DND-41 (cell line): ENCODE results near the gene GATB.
A peak's percentile ranks its signal among the peaks of the same experiment; 100 is the strongest.
"Not testable (repeated sequence)": the region's sequence is repeated elsewhere in the genome, so short reads cannot be mapped to it uniquely, and the experiment has no call there.

Experiments
- ATAC-seq: fragments of 200-7000 bp; cut with Tn5 transposase; 3 replicates; pipeline ENCODE4 v1.9.1; 2021; ENCODE audit warnings: low read depth; ENCODE audit not compliant: insufficient read depth
- DNase-seq: peaks from one replicate; pipeline ENCODE4 v3.0.0-alpha.2; 2020
- H2AFZ ChIP-seq: 2 replicates; pipeline ENCODE4 v1.6.0; 2012; ENCODE audit warnings: low read depth, low read length
- H3K27ac ChIP-seq: 2 replicates; pipeline ENCODE4 v1.5.1; 2012; ENCODE audit warnings: low read length, inconsistent platforms
- H3K27me3 ChIP-seq: fragments of 200-600 bp; sonication (generic); 2 replicates; pipeline ENCODE4 v1.6.0; 2012; ENCODE audit warnings: low read length, mild to moderate bottlenecking, inconsistent platforms; ENCODE audit not compliant: insufficient read depth, poor library complexity
- H3K36me3 ChIP-seq: 2 replicates; pipeline ENCODE4 v1.5.1; 2012; ENCODE audit warnings: low read length, inconsistent platforms; ENCODE audit not compliant: insufficient read depth
- H3K4me1 ChIP-seq: 2 replicates; pipeline ENCODE4 v1.5.1; 2012; ENCODE audit warnings: mild to moderate bottlenecking, low read length; ENCODE audit not compliant: insufficient read depth
- H3K4me2 ChIP-seq: 2 replicates; pipeline ENCODE4 v1.6.0; 2012; ENCODE audit warnings: mild to moderate bottlenecking, moderate library complexity, low read length, inconsistent platforms; ENCODE audit not compliant: insufficient read depth
- H3K4me3 ChIP-seq, 2 experiments: fragments of 200-600 bp in 1 of 2; shearing (Covaris generic) in 1 of 2; 2 replicates each; pipeline ENCODE4 v1.5.1; 2012 to 2016; ENCODE audit warnings: inconsistent platforms in 2 of 2, low read length in 2 of 2, mild to moderate bottlenecking in 2 of 2, low read depth in 1 of 2, moderate library complexity in 1 of 2
- H3K79me2 ChIP-seq: 2 replicates; pipeline ENCODE4 v1.6.0; 2012; ENCODE audit warnings: low read length, inconsistent platforms; ENCODE audit not compliant: insufficient read depth
- H3K9ac ChIP-seq: 2 replicates; pipeline ENCODE4 v1.6.0; 2012; ENCODE audit warnings: low read depth, mild to moderate bottlenecking, inconsistent platforms, low read length, moderate library complexity
- H3K9me3 ChIP-seq: 2 replicates; pipeline ENCODE4 v1.5.1; 2012; ENCODE audit warnings: low read length, moderate library complexity, mild to moderate bottlenecking, inconsistent platforms; ENCODE audit not compliant: insufficient read depth, severe bottlenecking
- H4K20me1 ChIP-seq: 2 replicates; pipeline ENCODE4 v1.6.0; 2012; ENCODE audit warnings: low read length; ENCODE audit not compliant: insufficient read depth
- EZH2 ChIP-seq: IDR thresholded peaks from 3 replicates; pipeline ENCODE4 v1.6.1; 2012; ENCODE audit warnings: borderline replicate concordance, low read depth, mild to moderate bottlenecking, moderate library complexity, low read length, inconsistent platforms; ENCODE audit not compliant: severe bottlenecking
- TF ChIP-seq, protein P1 (sequence below): IDR thresholded peaks from 2 replicates; pipeline ENCODE4 v1.5.1; 2012; ENCODE audit warnings: borderline replicate concordance, low read length, moderate library complexity, mild to moderate bottlenecking; ENCODE audit not compliant: poor library complexity, severe bottlenecking; ENCODE audit errors: extremely low read depth

The GATB gene

DNA sequence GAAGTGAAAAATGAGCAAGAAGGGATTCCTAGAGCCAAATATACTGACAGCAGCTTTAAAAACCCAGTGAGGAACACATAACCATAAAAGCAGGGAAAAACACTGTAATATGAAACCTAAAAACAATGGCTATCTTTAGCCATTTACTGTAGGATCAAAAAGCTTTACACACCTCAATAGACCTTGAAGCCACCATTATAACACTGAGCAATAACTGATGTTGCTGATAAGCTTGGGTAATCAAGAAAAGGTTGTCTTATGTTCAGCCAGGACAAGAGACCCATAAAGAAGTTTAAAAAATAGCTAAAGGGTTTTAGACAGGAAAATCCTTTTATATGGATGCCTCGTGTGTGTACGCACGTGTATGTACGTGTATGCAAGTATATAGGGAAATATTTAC lies 16.9 kb downstream of the GATB start:
- H3K4me2 ChIP-seq, result no peak overlapping the region
- TF ChIP-seq, protein P1, sequence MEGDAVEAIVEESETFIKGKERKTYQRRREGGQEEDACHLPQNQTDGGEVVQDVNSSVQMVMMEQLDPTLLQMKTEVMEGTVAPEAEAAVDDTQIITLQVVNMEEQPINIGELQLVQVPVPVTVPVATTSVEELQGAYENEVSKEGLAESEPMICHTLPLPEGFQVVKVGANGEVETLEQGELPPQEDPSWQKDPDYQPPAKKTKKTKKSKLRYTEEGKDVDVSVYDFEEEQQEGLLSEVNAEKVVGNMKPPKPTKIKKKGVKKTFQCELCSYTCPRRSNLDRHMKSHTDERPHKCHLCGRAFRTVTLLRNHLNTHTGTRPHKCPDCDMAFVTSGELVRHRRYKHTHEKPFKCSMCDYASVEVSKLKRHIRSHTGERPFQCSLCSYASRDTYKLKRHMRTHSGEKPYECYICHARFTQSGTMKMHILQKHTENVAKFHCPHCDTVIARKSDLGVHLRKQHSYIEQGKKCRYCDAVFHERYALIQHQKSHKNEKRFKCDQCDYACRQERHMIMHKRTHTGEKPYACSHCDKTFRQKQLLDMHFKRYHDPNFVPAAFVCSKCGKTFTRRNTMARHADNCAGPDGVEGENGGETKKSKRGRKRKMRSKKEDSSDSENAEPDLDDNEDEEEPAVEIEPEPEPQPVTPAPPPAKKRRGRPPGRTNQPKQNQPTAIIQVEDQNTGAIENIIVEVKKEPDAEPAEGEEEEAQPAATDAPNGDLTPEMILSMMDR, result no peak
- TF ChIP-seq EZH2, result no peak

GRCh38 chr4:151743128-151743854 lies 17.5 kb downstream of the GATB start:
- Histone ChIP-seq H3K4me3 (no peak overlapping the region), H3K79me2 (0 out of 2 replicates have a peak, but pooled peaks cover 2% of the 10 kb centered on the region), H3K27ac (no peak overlapping the region), H3K4me2 (no peak overlapping the region), H3K9me3 (peaks cover under 1% of the 10 kb centered on the region), H3K36me3 (peaks cover 5% of the 10 kb centered on the region; the same call in 1 of the 2 replicates), H2AFZ (no peak overlapping the region), H4K20me1 (no peaks in the 10 kb centered on the region), H3K9ac (no peak overlapping the region), H3K4me1 (no peaks in the 10 kb centered on the region), H3K27me3 (no peaks in the 10 kb centered on the region)
- ATAC-seq (no peak), DNase-seq (no peak)
- no peak for TF ChIP-seq EZH2
- TF ChIP-seq, protein P1, result peak; percentile 2

More for the DNA sequence above, 16.9 kb downstream of the GATB start:
- H3K79me2 ChIP-seq, result 0 out of 2 replicates have a peak, but pooled peaks cover 2% of the 10 kb centered on the region
- no peaks in the 10 kb centered on the region for H3K9me3 ChIP-seq
- H3K4me3 ChIP-seq, result no peak overlapping the region
- no peaks in the 10 kb centered on the region for H3K27me3 ChIP-seq
- no peak for DNase-seq
- no peak overlapping the region for H2AFZ ChIP-seq
- no peak overlapping the region for H3K9ac ChIP-seq
- H3K36me3 ChIP-seq, result peaks cover 5% of the 10 kb centered on the region; the same call in 1 of the 2 replicates
- H3K4me1 ChIP-seq, result no peaks in the 10 kb centered on the region
- ATAC-seq, result no peak
- no peak overlapping the region for H3K27ac ChIP-seq
- no peaks in the 10 kb centered on the region for H4K20me1 ChIP-seq

- TF ChIP-seq, protein P1, result no peak
- no peak for TF ChIP-seq EZH2
- no peak for ATAC-seq
Observed at GRCh38 chr4:151738720-151739517, 21.9 kb downstream of the GATB start.

GRCh38 chr4:151736852-151737251 lies 24.0 kb downstream of the GATB start:
- not testable (repeated sequence) for H3K9ac ChIP-seq

More at GRCh38 chr4:151738720-151739517, 21.9 kb downstream of the GATB start:
- Histone ChIP-seq H2AFZ (no peak overlapping the region), H3K9ac (no peak overlapping the region), H3K79me2 (no peaks in the 10 kb centered on the region), H4K20me1 (no peaks in the 10 kb centered on the region), H3K27ac (no peak overlapping the region), H3K27me3 (no peaks in the 10 kb centered on the region), H3K9me3 (peaks cover 14% of the 10 kb centered on the region), H3K36me3 (peaks cover 12% of the 10 kb centered on the region; the same call in 1 of the 2 replicates), H3K4me2 (no peak overlapping the region), H3K4me3 (no peak overlapping the region), H3K4me1 (no peaks in the 10 kb centered on the region)
- no peak for DNase-seq

More at GRCh38 chr4:151736852-151737251, 24.0 kb downstream of the GATB start:
- H3K27ac ChIP-seq, H3K4me2 ChIP-seq, H3K27me3 ChIP-seq, H3K79me2 ChIP-seq, H4K20me1 ChIP-seq, H2AFZ ChIP-seq, H3K4me3 ChIP-seq, ATAC-seq, H3K4me1 ChIP-seq, DNase-seq: not testable (repeated sequence)
- peaks cover 12% of the 10 kb centered on the region; the same call in 1 of the 2 replicates for H3K36me3 ChIP-seq
- peaks cover 14% of the 10 kb centered on the region for H3K9me3 ChIP-seq
